Spinal cord (tissue), 10 donors: ENCODE results near the gene BTN2A1. TPM values are rescaled to one million over a fixed set of nuclear protein-coding genes. Genes with fewer than 3 reads are reported as not detected.

Source experiments
- DNase-seq, 6 donors: peaks; one replicate each; pipeline versions ENCODE4 v3.0.0 to v3.0.0-alpha.2; 2013 to 2015; ENCODE audit warnings: low spot score in 6 of 6, low read depth in 4 of 6
- H3K27ac ChIP-seq: one replicate; pipeline ENCODE4 v1.5.1; 2013; ENCODE audit warnings: low read depth, low read length, control low read depth
- H3K27me3 ChIP-seq: one replicate; pipeline ENCODE4 v1.6.1; 2013; ENCODE audit warnings: low read length; ENCODE audit not compliant: control insufficient read depth, insufficient read depth
- H3K36me3 ChIP-seq: one replicate; pipeline ENCODE4 v1.6.1; 2013; ENCODE audit warnings: low read length; ENCODE audit not compliant: control insufficient read depth, insufficient read depth
- H3K4me1 ChIP-seq: one replicate; pipeline ENCODE4 v1.6.1; 2013; ENCODE audit warnings: low read length; ENCODE audit not compliant: control insufficient read depth, insufficient read depth
- H3K4me3 ChIP-seq: one replicate; pipeline ENCODE4 v1.5.1; 2013; ENCODE audit warnings: low read depth, low read length, control low read depth
- H3K9me3 ChIP-seq: one replicate; pipeline ENCODE4 v1.6.1; 2013; ENCODE audit warnings: low read length; ENCODE audit not compliant: control insufficient read depth, insufficient read depth
- WGBS: methylation state at CpG from one replicate; pipeline ENCODE4 v1.1.5; 2013; ENCODE audit warnings: missing lambda C conversion rate; ENCODE audit not compliant: insufficient coverage; 5-methylcytosine and 5-hydroxymethylcytosine counted together
- long read RNA-seq, 4 donors: transcript quantifications; one replicate each; lab custom pipeline, GENCODE V29; 2026
- polyA plus RNA-seq, 2 donors: library from polyadenylated mRNA; unstranded; fragments of 120-200 nt; gene quantifications; one replicate each; pipeline ENCODE4 v1.2.1, GENCODE V29; 2013; ENCODE audit not compliant: insufficient read length in 2 of 2
- total RNA-seq, 2 donors: library from RNA; depleted of rRNA in 1 of 2; stranded (reverse); fragments of 120-200 nt in 1 of 2; fragments of >200 nt in 1 of 2; gene quantifications; one replicate each; pipeline versions ENCODE4 v1.2.3 to v1.2.4, GENCODE V29; 2013 to 2014
- donor health status: healthy.

The BTN2A1 gene
- total RNA-seq (10 to 100 TPM; 12.3 to 15.5 TPM), polyA plus RNA-seq (10 to 100 TPM; 28.3 to 31.4 TPM)
- long read RNA-seq, donor 1, partial matches to known transcripts = 33 of 38 reads
- long read RNA-seq, donor 1, other reads (novel, unspliced or antisense) = 0 of 38 reads
- long read RNA-seq, donor 2, partial matches to known transcripts = 6 of 8 reads
- long read RNA-seq, donor 2, other reads (novel, unspliced or antisense) = 0 of 8 reads
- long read RNA-seq, donor 3 = 0 reads
- long read RNA-seq, donor 4, partial matches to known transcripts = 37 of 38 reads
- long read RNA-seq, donor 4, other reads (novel, unspliced or antisense) = 0 of 38 reads

- Histone ChIP-seq H3K36me3 (peaks cover 13% of the 10 kb centered on the region), H3K9me3 (no peaks in the 10 kb centered on the region), H3K4me3 (peak within 1 kb of the TSS; percentile 94), H3K27me3 (no peaks in the 10 kb centered on the region), H3K27ac (peak within 1 kb of the TSS; percentile 96), H3K4me1 (peaks cover 21% of the 10 kb centered on the region)
- DNase-seq = peak; percentile 86 to 99 (median 90)
- under 1% methylated on average over 26 of the region's 31 CpGs for WGBS
Measured at GRCh38 chr6:26457806-26458688, at the start of gene BTN2A1. TSS of gene BTN2A1 (plus strand) at chr6:26457955. CDS start at chr6:26458637, 682 bp downstream.

- no peaks in the 10 kb centered on the region for H3K27me3 ChIP-seq
- no peaks in the 10 kb centered on the region for H3K9me3 ChIP-seq
- DNase-seq = no peak
- 54% methylated on average over 5 of the region's 10 CpGs for WGBS
- peaks cover 4% of the 10 kb centered on the region for H3K4me1 ChIP-seq
- peaks cover 15% of the 10 kb centered on the region for H3K36me3 ChIP-seq
- no peak overlapping the region for H3K4me3 ChIP-seq
- H3K27ac ChIP-seq = no peak overlapping the region
Measured at GRCh38 chr6:26408828-26409730, 48.7 kb upstream of the BTN2A1 start.

GRCh38 chr6:26411751-26412150 lies 46.0 kb upstream of the BTN2A1 start:
- Histone ChIP-seq H3K4me3 (no peak overlapping the region), H3K4me1 (peaks cover 4% of the 10 kb centered on the region), H3K36me3 (peaks cover 15% of the 10 kb centered on the region), H3K27me3 (no peaks in the 10 kb centered on the region), H3K27ac (no peak overlapping the region), H3K9me3 (no peaks in the 10 kb centered on the region)
- WGBS = 100% methylated on average over 1 of the region's 3 CpGs
- DNase-seq = no peak

- no peak overlapping the region for H3K27ac ChIP-seq
- H3K9me3 ChIP-seq = no peaks in the 10 kb centered on the region
- DNase-seq = no peak
- H3K27me3 ChIP-seq = no peaks in the 10 kb centered on the region
- H3K4me3 ChIP-seq = no peak overlapping the region
- peaks cover 4% of the 10 kb centered on the region for H3K4me1 ChIP-seq
- WGBS = 75% methylated on average over 1 of the region's 3 CpGs
- H3K36me3 ChIP-seq = peaks cover 15% of the 10 kb centered on the region
Measured at GRCh38 chr6:26412228-26412627, 45.5 kb upstream of the BTN2A1 start.

- peaks cover 15% of the 10 kb centered on the region for H3K36me3 ChIP-seq
- no peaks in the 10 kb centered on the region for H3K27me3 ChIP-seq
- H3K4me1 ChIP-seq = peaks cover 4% of the 10 kb centered on the region
- 92% methylated on average over 3 of the region's 4 CpGs for WGBS
- no peak overlapping the region for H3K4me3 ChIP-seq
- no peak for DNase-seq
- no peaks in the 10 kb centered on the region for H3K9me3 ChIP-seq
- no peak overlapping the region for H3K27ac ChIP-seq
Measured at GRCh38 chr6:26412954-26413353, 44.8 kb upstream of the BTN2A1 start.

- H3K4me3 ChIP-seq = no peak overlapping the region
- DNase-seq = no peak
- WGBS = 100% methylated on average over 1 of the region's 3 CpGs
- no peak overlapping the region for H3K27ac ChIP-seq
- no peaks in the 10 kb centered on the region for H3K9me3 ChIP-seq
- H3K27me3 ChIP-seq = no peaks in the 10 kb centered on the region
- H3K36me3 ChIP-seq = peaks cover 14% of the 10 kb centered on the region
- H3K4me1 ChIP-seq = peaks cover 2% of the 10 kb centered on the region
Measured at GRCh38 chr6:26414281-26414680, 43.5 kb upstream of the BTN2A1 start.

- no peaks in the 10 kb centered on the region for H3K4me1 ChIP-seq
- no peak overlapping the region for H3K27ac ChIP-seq
- H3K9me3 ChIP-seq = no peaks in the 10 kb centered on the region
- peak in 1 of 6 donors; percentile 8 for DNase-seq
- peaks cover 11% of the 10 kb centered on the region for H3K36me3 ChIP-seq
- H3K4me3 ChIP-seq = no peak overlapping the region
- no CpG with 5 or more reads among the region's 1 CpG for WGBS
- H3K27me3 ChIP-seq = no peaks in the 10 kb centered on the region
Measured at GRCh38 chr6:26415036-26415614, 42.6 kb upstream of the BTN2A1 start.

- H3K9me3 ChIP-seq = no peaks in the 10 kb centered on the region
- H3K27ac ChIP-seq = no peak overlapping the region
- H3K36me3 ChIP-seq = peaks cover 11% of the 10 kb centered on the region
- H3K4me1 ChIP-seq = peaks cover 3% of the 10 kb centered on the region
- no peak overlapping the region for H3K4me3 ChIP-seq
- no peak for DNase-seq
- no peaks in the 10 kb centered on the region for H3K27me3 ChIP-seq
- WGBS = no CpG with 5 or more reads among the region's 2 CpGs
Measured at GRCh38 chr6:26415791-26416190, 42.0 kb upstream of the BTN2A1 start.

GRCh38 chr6:26416288-26416687 lies 41.5 kb upstream of the BTN2A1 start:
- H3K4me3 ChIP-seq = no peak overlapping the region
- H3K9me3 ChIP-seq = no peaks in the 10 kb centered on the region
- H3K4me1 ChIP-seq = peaks cover 5% of the 10 kb centered on the region
- peaks cover 8% of the 10 kb centered on the region for H3K36me3 ChIP-seq
- H3K27ac ChIP-seq = no peak overlapping the region
- whole genome bisulfite sequencing = 100% methylated on average over 1 of the region's 1 CpG
- no peak for DNase-seq
- H3K27me3 ChIP-seq = no peaks in the 10 kb centered on the region
